SK-N-SH (cell line): ENCODE results near the gene SLC7A8. TPM values are rescaled to one million over a fixed set of nuclear protein-coding genes. Genes with fewer than 3 reads are reported as not detected.

Source experiments
- CTCF ChIA-PET: fragments of 300-600, 350-600 bp; formaldehyde crosslinking; extraction: SDS; loops from one replicate; lab custom pipeline; 2021; lab: Yijun Ruan, JAX
- POLR2A ChIA-PET: fragments of 350-600 bp; sonication (Branson Sonifier 250); formaldehyde crosslinking; extraction: SDS; loops from one replicate; lab custom pipeline; 2020; ENCODE audit warnings: antibody characterized with exemption, inconsistent platforms; lab: Yijun Ruan, JAX
- DNase-seq: peaks from one replicate; pipeline ENCODE4 v3.0.0; 2012
- H2AFZ ChIP-seq: fragments of 200-600 bp; sonication (generic); 2 replicates; pipeline ENCODE4 v1.8.1; 2016; ENCODE audit warnings: antibody characterized with exemption, mild to moderate bottlenecking, low read depth
- H3F3A ChIP-seq: fragments of 200-600 bp; sonication (generic); replicated peaks from 2 replicates; pipeline ENCODE3; 2016; ENCODE audit warnings: antibody characterized with exemption, mild to moderate bottlenecking; ENCODE audit not compliant: insufficient read depth
- H3K27ac ChIP-seq, 2 experiments: fragments of 200-500 bp in 1 of 2; fragments of 200-600 bp in 1 of 2; sonication (Bioruptor generic) in 1 of 2; sonication (generic), shearing (Covaris generic) in 1 of 2; 2 replicates each; pipeline versions ENCODE4 v1.5.1 to v1.6.1; 2014 to 2016; ENCODE audit warnings: low read depth in 2 of 2, inconsistent platforms in 1 of 2, low read length in 1 of 2, mild to moderate bottlenecking in 1 of 2, mixed read lengths in 1 of 2
- H3K27me3 ChIP-seq: fragments of 200-600 bp; sonication (generic), shearing (Covaris generic); 2 replicates; pipeline ENCODE4 v1.6.1; 2016; ENCODE audit warnings: mixed run types; ENCODE audit not compliant: insufficient read depth
- H3K36me3 ChIP-seq, 2 experiments: fragments of 200-500 bp in 1 of 2; fragments of 200-600 bp in 1 of 2; sonication (Bioruptor generic) in 1 of 2; sonication (generic) in 1 of 2; replicated peaks in 1 of 2; 2 replicates each; pipeline versions ENCODE3 to v1.5.1; 2014 to 2016; ENCODE audit warnings: low read length in 1 of 2, mild to moderate bottlenecking in 1 of 2; ENCODE audit not compliant: insufficient read depth in 2 of 2, control insufficient read depth in 1 of 2
- H3K4me1 ChIP-seq, 2 experiments: fragments of 200-500 bp in 1 of 2; fragments of 200-600 bp in 1 of 2; sonication (Bioruptor generic) in 1 of 2; sonication (generic), shearing (Covaris generic) in 1 of 2; 2 replicates each; pipeline versions ENCODE4 v1.5.1 to v1.6.1; 2014 to 2016; ENCODE audit warnings: low read depth in 1 of 2, low read length in 1 of 2, mixed run types in 1 of 2; ENCODE audit not compliant: insufficient read depth in 2 of 2, control insufficient read depth in 1 of 2
- H3K4me2 ChIP-seq: fragments of 200-600 bp; sonication (generic), shearing (Covaris generic); 2 replicates; pipeline ENCODE4 v1.6.1; 2017; ENCODE audit warnings: mixed run types
- H3K4me3 ChIP-seq, 2 experiments: fragments of 200-500 bp in 1 of 2; fragments of 200-600 bp in 1 of 2; sonication (Bioruptor generic) in 1 of 2; sonication (generic), shearing (Covaris generic) in 1 of 2; 2 replicates each; pipeline versions ENCODE4 v1.5.1 to v1.8.1; 2014 to 2016; ENCODE audit warnings: low read depth in 2 of 2, inconsistent platforms in 1 of 2, low read length in 1 of 2, mild to moderate bottlenecking in 1 of 2, mixed read lengths in 1 of 2, moderate library complexity in 1 of 2
- H3K79me2 ChIP-seq: fragments of 200-600 bp; sonication (generic); 2 replicates; pipeline ENCODE4 v1.8.1; 2017; ENCODE audit warnings: mild to moderate bottlenecking; ENCODE audit not compliant: insufficient read depth
- H3K9ac ChIP-seq: fragments of 200-600 bp; sonication (generic); 2 replicates; pipeline ENCODE4 v1.6.1; 2017; ENCODE audit warnings: mixed run types
- H3K9me2 ChIP-seq: fragments of 200-600 bp; sonication (generic); 2 replicates; pipeline ENCODE4 v1.6.1; 2017; ENCODE audit warnings: mixed run types
- H3K9me3 ChIP-seq: fragments of 200-600 bp; sonication (generic); 2 replicates; pipeline ENCODE4 v1.6.1; 2017; ENCODE audit warnings: mixed run types, mild to moderate bottlenecking, moderate library complexity
- H4K20me1 ChIP-seq: fragments of 200-600 bp; sonication (generic); 2 replicates; pipeline ENCODE4 v1.6.1; 2017; ENCODE audit warnings: mild to moderate bottlenecking, mixed run types; ENCODE audit not compliant: insufficient read depth
- CHD2 ChIP-seq: fragments of 150-350 bp; IDR thresholded peaks from 2 replicates; pipeline ENCODE4 v1.6.1; 2018; ENCODE audit warnings: low read length; ENCODE audit not compliant: partially characterized antibody
- CTCF ChIP-seq: fragments of 200-600 bp; sonication (generic); IDR thresholded peaks from 2 replicates; pipeline ENCODE4 v1.6.1; 2017; ENCODE audit warnings: antibody characterized with exemption, mild to moderate bottlenecking, moderate library complexity
- EZH2phosphoT487 ChIP-seq: fragments of 200-600 bp; sonication (generic); IDR thresholded peaks from 2 replicates; pipeline ENCODE4 v1.6.1; 2017; ENCODE audit warnings: low read depth, mixed run types, mild to moderate bottlenecking, antibody characterized with exemption, moderate library complexity, borderline replicate concordance
- FOXJ3 ChIP-seq: sonication (generic); formaldehyde crosslinking; IDR thresholded peaks from 2 replicates; pipeline ENCODE4 v1.5.1; 2020; ENCODE audit warnings: mild to moderate bottlenecking, missing genetic modification reagents
- IRF3 ChIP-seq: fragments of 150-350 bp; IDR thresholded peaks from 2 replicates; pipeline ENCODE4 v1.6.1; 2016; ENCODE audit warnings: mild to moderate bottlenecking, low read depth, low read length
- JUND ChIP-seq: IDR thresholded peaks from 2 replicates; pipeline ENCODE4 v1.4.0; 2012
- MXI1 ChIP-seq: IDR thresholded peaks from 2 replicates; pipeline ENCODE4 v1.6.1; 2012; ENCODE audit warnings: mild to moderate bottlenecking, low read depth, low read length, improper control_type of control experiment
- PBX3 ChIP-seq: IDR thresholded peaks from 2 replicates; pipeline ENCODE4; 2012
- POLR2AphosphoS5 ChIP-seq: IDR thresholded peaks from 2 replicates; pipeline ENCODE4 v1.6.1; 2012; ENCODE audit warnings: low read depth, low read length
- RAD21 ChIP-seq: IDR thresholded peaks from 2 replicates; pipeline ENCODE4 v1.6.1; 2012; ENCODE audit warnings: mild to moderate bottlenecking, low read length
- REST ChIP-seq: IDR thresholded peaks from 2 replicates; pipeline ENCODE4 v1.6.1; 2012; ENCODE audit warnings: mild to moderate bottlenecking, low read depth, low read length, moderate library complexity
- TCF12 ChIP-seq: IDR thresholded peaks from 2 replicates; pipeline ENCODE4 v1.4.0; 2012
- USF1 ChIP-seq: IDR thresholded peaks from 2 replicates; pipeline ENCODE4 v1.4.0; 2012; ENCODE audit warnings: low read depth, borderline replicate concordance
- USF2 ChIP-seq: fragments of 150-350 bp; IDR thresholded peaks from 2 replicates; pipeline ENCODE4 v1.6.1; 2017; ENCODE audit warnings: antibody characterized with exemption, low read length, low read depth, borderline replicate concordance
- YY1 ChIP-seq: IDR thresholded peaks from 2 replicates; pipeline ENCODE4 v1.4.0; 2012; ENCODE audit warnings: low read depth, mild to moderate bottlenecking
- WGBS: methylation state at CpG from one replicate; pipeline ENCODE4 v1.1.6; 2017; ENCODE audit warnings: low lambda C conversion rate; 5-methylcytosine and 5-hydroxymethylcytosine counted together
- polyA plus RNA-seq, 3 experiments: library from polyadenylated mRNA; depleted of rRNA; stranded (reverse); fragments of >200 nt; gene quantifications; 2 replicates each; pipeline ENCODE4 v1.2.3, GENCODE V29; 2012

Gene SLC7A8
- polyA plus RNA-seq, 1 of the 3 experiments (the other 2 are of a cell fraction) = 1.4 TPM

- Histone ChIP-seq H4K20me1 (no peaks in the 10 kb centered on the region), H3K27ac (no peak overlapping the region), H3K79me2 (no peaks in the 10 kb centered on the region), H3F3A (no peaks in the 10 kb centered on the region), H3K9ac (no peak overlapping the region), H3K9me2 (no peaks in the 10 kb centered on the region), H3K9me3 (no peaks in the 10 kb centered on the region), H3K4me1 (no peaks in the 10 kb centered on the region), H3K4me2 (no peak overlapping the region), H3K27me3 (no peaks in the 10 kb centered on the region), H3K4me3 (no peak overlapping the region), H2AFZ (no peak overlapping the region), H3K36me3 (no peaks in the 10 kb centered on the region)
- POLR2A ChIA-PET = no interaction called here
- TF ChIP-seq CHD2 = no peak
- TF ChIP-seq RAD21 = no peak
- TF ChIP-seq FOXJ3 = no peak
- TF ChIP-seq PBX3 = no peak
- no peak for TF ChIP-seq TCF12
- TF ChIP-seq IRF3 = no peak
- TF ChIP-seq EZH2phosphoT487 = no peak
- no peak for TF ChIP-seq YY1
- TF ChIP-seq USF2 = no peak
- CTCF ChIA-PET = interaction anchor here (0.7 to 0.8 kb wide), 2 partner anchors 55 to 57 kb away, joined by 3 read pairs; no protein-coding TSS in a partner anchor
- no peak for DNase-seq
- 45% methylated on average over 8 of the region's 8 CpGs for WGBS
Observed at GRCh38 chr14:23132970-23133369, 50.5 kb downstream of the SLC7A8 start.

- H3K36me3 ChIP-seq = no peaks in the 10 kb centered on the region
- 38% methylated on average over 4 of the region's 5 CpGs for WGBS
- no peak overlapping the region for H3K9ac ChIP-seq
- no peak overlapping the region for H3K4me2 ChIP-seq
- H3K9me3 ChIP-seq = no peaks in the 10 kb centered on the region
- H3K79me2 ChIP-seq = no peaks in the 10 kb centered on the region
- DNase-seq = no peak
- H3K9me2 ChIP-seq = no peaks in the 10 kb centered on the region
- H4K20me1 ChIP-seq = no peaks in the 10 kb centered on the region
- H3F3A ChIP-seq = no peaks in the 10 kb centered on the region
- H3K4me3 ChIP-seq = no peak overlapping the region
- ChIA-PET CTCF (interaction anchor here (1.7 to 1.9 kb wide), 2 partner anchors 10 to 55 kb away, joined by 9 to 10 read pairs; no protein-coding TSS in a partner anchor), POLR2A (no interaction called here)
- TF ChIP-seq POLR2AphosphoS5 (no peak), CTCF (no peak), EZH2phosphoT487 (no peak), REST (no peak), CHD2 (no peak), USF1 (no peak), JUND (no peak), PBX3 (no peak), MXI1 (no peak)
- no peak overlapping the region for H3K27ac ChIP-seq
- H2AFZ ChIP-seq = no peak overlapping the region
- no peaks in the 10 kb centered on the region for H3K4me1 ChIP-seq
- peaks cover 6% of the 10 kb centered on the region; the same call in 1 of the 2 replicates for H3K27me3 ChIP-seq
Observed at GRCh38 chr14:23131482-23131881, 52.0 kb downstream of the SLC7A8 start.
